HG03571 (cell line): ENCODE measurements around the gene ZNF423.

Source experiments
- ATAC-seq: cut with Tn5 transposase; IDR thresholded peaks from one replicate; pipeline ENCODE4 v1.9.1; 2021; ENCODE audit not compliant: unreplicated experiment

The ZNF423 gene

DNA sequence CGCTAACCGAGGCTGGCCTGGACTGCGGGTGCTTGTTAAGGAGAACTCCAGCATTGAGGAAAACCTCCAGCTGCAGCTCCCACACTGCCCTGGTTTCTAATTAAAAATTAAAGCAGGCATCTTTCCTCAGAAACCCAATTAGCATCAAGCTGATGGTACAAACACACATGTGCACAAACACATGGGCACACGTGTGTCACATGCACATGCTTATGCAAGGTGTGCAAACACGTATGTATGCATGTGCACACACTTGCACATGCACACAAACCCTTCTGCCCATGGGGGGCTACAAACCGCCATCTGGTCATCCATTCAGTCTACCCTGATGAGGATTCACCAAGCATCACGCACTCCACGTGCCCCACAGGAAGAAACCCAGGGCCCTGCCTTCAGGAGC lies 182.5 kb downstream of the ZNF423 start:
- no peak for ATAC-seq

DNA sequence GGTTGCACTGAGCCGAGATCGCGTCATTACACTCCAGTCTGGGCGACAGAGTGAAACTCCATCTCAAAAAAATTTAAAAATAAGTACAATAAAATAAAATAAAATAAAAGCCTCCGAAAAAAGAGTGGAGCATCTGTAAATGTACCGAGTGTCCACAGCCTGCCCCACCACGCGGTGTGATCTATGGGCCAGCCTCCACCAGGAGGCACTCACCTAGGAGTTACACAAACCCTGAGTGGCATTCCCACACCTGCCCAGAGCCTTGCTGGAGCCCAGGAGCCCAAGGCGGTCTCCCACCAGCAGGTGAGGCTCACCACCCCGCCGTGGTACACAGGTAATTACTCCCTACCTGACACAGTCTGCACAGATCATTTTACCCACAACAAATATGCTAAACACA lies 183.2 kb downstream of the ZNF423 start:
- no peak for ATAC-seq

DNA sequence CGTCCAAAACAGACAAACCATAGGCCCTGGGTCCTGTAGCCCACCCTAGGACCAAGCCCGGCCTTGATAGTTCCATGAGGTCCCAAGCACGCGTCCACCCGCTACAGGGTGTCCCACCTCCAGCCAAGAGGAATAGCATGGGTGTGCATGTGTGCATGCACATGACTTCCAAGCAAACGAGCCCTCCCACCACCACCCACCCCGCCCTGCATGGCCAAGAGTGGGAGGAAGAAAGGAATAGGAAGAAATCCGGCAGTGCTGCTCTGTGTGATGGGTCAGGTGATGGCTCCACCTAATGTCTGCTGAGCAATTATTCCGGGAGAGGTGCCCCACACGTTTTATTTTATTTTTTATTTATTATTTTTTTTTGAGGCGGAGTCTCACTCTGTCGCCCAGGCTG lies 184.6 kb downstream of the ZNF423 start:
- ATAC-seq, result no peak

DNA sequence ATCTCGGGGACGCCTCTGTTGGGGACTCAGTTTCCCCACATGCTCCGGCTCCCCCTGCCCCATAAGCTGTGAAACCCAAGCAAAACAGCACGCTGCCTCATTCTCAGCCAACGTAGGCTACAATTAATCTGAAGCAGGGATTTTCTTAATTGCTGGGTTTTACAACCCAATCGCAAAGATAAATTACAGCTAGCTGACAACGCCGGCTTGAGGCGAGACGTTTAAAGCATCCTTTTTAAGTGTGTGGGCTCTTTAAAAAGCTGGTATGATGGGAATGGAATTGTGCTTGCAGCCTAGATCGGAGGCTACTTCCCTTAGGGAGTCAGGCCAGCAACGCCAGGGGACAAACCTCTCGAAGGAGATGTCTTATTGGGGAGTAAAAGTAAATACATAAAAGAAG lies 185.3 kb downstream of the ZNF423 start:
- no peak for ATAC-seq

DNA sequence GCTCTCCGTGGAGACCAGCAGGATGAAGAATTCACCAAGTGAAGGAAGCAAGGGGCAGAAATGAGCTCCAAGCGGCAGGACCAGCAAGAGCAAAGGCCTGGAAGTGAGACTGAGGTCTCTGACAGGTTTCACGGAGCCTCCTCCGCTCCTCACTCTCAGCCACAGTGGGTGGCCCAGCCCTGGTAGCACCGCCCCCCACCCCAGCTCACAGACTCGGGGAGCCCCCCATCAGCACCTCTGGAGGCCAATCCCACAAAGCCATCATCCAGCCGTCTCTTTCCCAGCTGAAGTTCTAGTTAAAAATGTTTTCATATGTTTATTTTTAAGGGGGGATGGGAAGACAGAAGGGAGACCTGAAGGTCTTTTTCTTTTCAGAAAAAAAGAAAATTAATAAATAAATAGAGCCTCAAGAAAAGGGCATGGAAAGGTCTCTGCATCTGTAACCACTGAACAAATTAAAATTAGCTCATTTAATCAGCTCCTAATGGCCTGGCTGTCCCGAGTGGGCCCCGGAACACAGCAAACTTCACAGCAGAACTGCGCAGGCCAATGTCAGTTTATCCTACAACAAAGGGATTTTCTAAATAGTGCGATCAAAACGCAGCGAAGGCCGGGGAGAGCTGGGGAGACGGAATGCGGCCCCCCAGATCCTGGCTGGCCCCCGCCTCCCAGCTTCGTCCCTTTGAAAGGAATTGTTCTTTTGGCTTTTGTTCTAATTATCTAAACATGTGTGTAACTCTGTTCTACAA lies 190.3 kb downstream of the ZNF423 start:
- no peak for ATAC-seq

- no peak for ATAC-seq
These were observed 191.4 kb downstream of the ZNF423 start for GRCh38 chr16:49664221-49665215.

GRCh38 chr16:49663081-49664065 lies 192.5 kb downstream of the ZNF423 start:
- no peak for ATAC-seq

DNA sequence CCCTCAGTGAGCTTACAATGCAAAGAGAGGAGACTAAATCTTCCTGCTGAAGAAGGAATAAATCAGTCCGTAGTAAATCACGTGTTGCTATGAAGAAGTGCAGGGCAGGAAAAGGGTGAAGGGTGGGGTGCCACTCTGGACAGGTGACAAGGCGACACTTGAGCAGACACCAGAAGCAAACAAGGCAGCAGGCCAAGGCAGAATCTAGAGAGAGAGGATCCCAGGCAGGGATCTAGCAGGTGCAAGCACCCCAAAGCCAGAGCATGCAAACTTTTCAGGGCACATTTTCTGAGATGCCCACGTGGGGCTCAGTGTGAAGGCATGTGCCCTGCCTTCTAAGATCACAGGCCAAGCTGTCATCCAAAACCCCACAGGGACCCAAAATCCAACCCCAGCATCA lies 193.3 kb downstream of the ZNF423 start:
- ATAC-seq, result no peak

DNA sequence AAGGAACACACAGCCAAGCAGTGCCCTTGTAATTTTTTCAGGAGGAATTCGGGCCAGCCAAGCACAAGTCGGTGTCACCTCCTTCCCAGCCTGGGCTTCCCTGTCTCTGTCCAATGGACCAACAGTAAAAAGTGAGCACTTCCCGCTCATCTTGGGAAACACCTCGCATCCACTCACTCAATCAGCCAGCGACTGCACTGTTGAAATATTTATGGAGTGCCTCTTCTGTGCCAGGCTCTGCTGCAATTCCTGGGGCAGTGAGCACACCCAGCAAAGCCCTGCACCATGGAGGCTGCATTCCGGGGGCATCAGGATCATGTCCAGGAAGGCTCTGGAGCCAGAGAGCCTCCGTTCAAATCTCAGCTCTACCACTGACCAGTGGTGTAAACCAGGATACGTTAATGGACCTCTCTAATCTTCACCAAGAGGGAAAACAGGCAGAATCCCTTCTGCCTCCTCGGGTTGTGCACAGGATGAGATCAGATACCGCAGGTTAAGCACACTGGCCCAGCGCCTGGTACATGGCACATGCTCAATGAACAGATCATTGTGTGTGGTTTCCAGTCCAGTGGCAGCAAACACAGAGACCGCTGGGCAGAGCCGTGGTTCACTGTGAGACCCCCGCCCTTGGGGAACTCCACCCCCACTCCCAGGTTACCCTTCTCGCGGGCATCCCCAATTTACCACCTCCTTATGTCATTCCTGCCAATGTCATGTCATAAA lies 194.3 kb downstream of the ZNF423 start:
- no peak for ATAC-seq

GRCh38 chr16:49660626-49661025 lies 195.3 kb downstream of the ZNF423 start:
- no peak for ATAC-seq

- no peak for ATAC-seq
These were observed 196.6 kb downstream of the ZNF423 start for GRCh38 chr16:49659356-49659755.

DNA sequence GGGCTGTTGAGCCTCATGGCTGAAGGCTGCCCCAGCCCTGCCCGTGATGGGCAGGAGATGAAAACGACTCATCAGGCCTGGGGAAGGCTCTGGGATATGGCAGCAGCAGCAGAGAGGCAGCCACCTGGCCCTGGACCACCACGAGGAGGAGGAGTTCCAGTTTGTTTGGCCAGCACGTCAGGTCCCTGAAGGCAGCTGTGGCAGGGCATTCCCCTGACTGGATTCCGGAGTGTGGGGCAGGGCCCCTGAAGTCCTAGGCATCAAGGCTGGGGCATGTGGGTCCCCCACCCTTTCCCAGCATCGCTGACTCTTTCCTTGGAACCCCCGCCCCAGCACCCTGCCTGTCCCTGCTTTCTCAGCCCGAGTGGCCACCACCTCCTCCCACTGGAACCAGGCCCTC lies 197.4 kb downstream of the ZNF423 start:
- no peak for ATAC-seq

- ATAC-seq, result no peak
These were observed 198.0 kb downstream of the ZNF423 start for GRCh38 chr16:49657736-49658465.

DNA sequence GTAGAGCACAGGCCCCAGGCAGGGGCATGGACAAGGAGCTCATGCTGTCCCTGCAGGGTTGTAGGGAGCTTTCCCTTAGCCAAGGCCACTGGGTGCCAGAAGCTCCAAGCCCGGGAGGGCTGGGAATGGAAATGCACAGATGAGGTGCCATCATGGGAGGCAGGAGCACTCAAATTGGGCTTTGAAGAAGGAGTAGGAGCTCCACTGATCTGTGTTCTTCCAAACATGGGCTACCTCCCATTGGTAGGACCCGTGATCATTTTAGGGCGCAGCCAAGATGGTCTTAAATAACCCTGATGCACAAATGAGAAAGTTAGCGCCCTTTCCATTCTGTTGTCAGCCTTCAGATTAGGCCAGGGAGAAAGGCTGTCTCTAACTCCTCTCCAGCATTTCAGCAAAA lies 201.5 kb downstream of the ZNF423 start:
- ATAC-seq, result no peak

DNA sequence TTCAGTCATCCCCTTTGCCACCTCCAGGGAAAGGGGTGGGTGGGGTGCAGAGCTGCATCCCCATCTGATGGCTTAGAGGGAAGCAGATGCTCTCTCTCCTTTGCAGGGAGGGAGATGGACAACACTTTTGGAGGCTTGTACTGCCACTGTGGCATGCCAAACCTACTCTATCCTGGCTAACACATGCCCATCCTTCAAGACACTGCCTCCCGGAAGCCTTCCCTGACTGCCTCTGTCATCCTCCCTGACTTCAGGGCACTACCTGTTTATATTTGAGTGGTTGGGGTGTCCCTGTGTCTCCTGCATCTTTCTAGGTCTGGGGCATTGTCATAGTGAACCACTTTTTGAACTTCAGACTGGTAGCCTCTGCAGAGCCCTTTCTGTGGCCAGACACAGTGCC lies 202.3 kb downstream of the ZNF423 start:
- ATAC-seq, result no peak

GRCh38 chr16:49653173-49653570 lies 202.7 kb downstream of the ZNF423 start:
- ATAC-seq, result no peak

GRCh38 chr16:49652456-49653172 lies 203.3 kb downstream of the ZNF423 start:
- no peak for ATAC-seq

DNA sequence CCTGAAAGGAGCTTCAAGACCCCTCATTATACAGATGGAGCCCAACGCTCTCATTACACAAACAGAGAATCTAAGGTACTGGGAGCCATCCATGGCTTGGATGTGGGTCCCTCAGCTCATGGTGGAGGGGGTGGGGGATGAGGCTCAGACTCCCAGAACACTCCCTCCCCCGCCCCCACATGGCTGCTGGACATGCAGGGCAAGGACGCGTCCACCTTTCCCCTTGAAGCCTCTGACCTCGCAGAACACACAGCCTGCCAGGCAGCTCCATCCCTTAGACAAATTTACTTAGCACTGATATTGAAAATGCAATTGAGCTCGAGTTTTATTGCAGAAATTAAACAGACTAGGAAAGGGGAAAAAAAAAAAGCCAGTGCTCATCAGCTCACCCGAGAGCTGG lies 203.9 kb downstream of the ZNF423 start:
- ATAC-seq, result no peak

DNA sequence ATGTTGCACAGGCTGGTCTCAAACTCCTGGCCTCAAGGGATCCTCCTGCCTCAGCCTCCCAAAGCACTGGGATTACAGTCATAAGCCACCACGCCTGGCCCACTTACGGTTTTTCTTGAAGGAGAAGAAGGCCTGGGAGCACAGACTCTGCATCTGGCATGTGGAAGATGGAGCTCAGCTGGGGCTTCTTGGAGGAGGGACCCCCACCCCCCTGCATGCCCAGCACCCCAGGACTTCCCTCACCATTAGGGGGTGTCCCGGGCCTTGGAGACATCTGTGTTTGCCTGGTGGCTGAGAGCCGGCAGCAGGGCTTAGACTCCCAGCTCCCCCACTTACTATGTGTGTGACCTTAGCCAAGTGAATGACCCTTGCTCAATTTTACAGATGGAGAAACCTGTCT lies 204.7 kb downstream of the ZNF423 start:
- ATAC-seq, result no peak
